Suprapubic skin (tissue), 3 donors: ENCODE measurements around the gene ANKRD29.

Experiments used
- CTCF ChIP-seq, 2 donors: fragments of 200-600 bp in 1 of 2; fragments of 450-650 bp in 1 of 2; sonication (generic) in 1 of 2; IDR thresholded peaks; one replicate each; pipeline ENCODE4 v1.5.1; 2016 to 2019; ENCODE audit warnings: antibody characterized with exemption in 2 of 2, mild to moderate bottlenecking in 1 of 2, moderate library complexity in 1 of 2
- EP300 ChIP-seq: sonication (generic); formaldehyde crosslinking; IDR thresholded peaks from one replicate; pipeline ENCODE4 v1.6.1; 2017; ENCODE audit warnings: antibody characterized with exemption

DNA sequence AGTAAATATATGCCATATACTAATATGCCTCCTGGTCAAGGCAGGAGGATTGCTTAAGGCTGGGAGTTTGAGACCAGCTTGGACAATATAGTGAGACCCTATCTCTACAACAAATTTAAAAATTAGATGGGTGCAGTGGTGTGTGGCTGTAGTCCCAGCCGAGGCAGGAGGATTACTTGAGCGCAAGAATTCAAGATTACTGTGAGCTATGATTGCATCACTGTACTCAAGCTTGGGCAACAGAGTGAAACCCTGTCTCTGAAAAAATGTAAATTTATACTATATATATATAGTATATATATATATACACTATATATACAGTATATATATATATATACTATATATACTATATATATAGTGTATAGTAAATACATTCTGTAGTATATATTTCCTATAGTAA is 46.5 kb downstream of the ANKRD29 start:
- TF ChIP-seq EP300: no peak
- TF ChIP-seq CTCF (IDR thresholded peaks at IDR 0.05): no peak
